Activated naive CD8-positive, alpha-beta T cell treated with anti-CD3 and anti-CD28 coated beads, Interleukin-2, amount 10 ng/mL, durations not matched to agents 7 days and 5 days (primary cell): ENCODE data around the gene KIAA0319L. TPM values are rescaled to one million over a fixed set of nuclear protein-coding genes. Genes with fewer than 3 reads are reported as not detected.

Experiments used
- ATAC-seq: fragments of 150-1000 bp; cut with Tn5 transposase; one replicate; pipeline ENCODE4 v1.10.0; 2021; ENCODE audit warnings: low read depth, moderate library complexity
- POLR2A ChIA-PET: fragments of 350-600 bp; sonication (Branson Sonifier 250); formaldehyde crosslinking; loops from one replicate; lab custom pipeline; 2021; ENCODE audit warnings: antibody characterized with exemption; lab: Charles Lee
- DNase-seq: peaks from one replicate; pipeline ENCODE4 v3.0.0; 2021
- H3K27ac Mint-ChIP-seq: one replicate; pipeline ENCODE4 v1.8.0; 2022; ENCODE audit warnings: mild to moderate bottlenecking, mixed read lengths
- H3K27me3 Mint-ChIP-seq: one replicate; pipeline ENCODE4 v1.8.0; 2022; ENCODE audit warnings: mild to moderate bottlenecking, moderate library complexity, mixed read lengths
- H3K36me3 Mint-ChIP-seq: one replicate; pipeline ENCODE4 v1.8.0; 2021; ENCODE audit warnings: mild to moderate bottlenecking, mixed read lengths
- H3K4me1 Mint-ChIP-seq: one replicate; pipeline ENCODE4 v1.8.0; 2021; ENCODE audit warnings: mixed read lengths
- H3K4me3 Mint-ChIP-seq: one replicate; pipeline ENCODE4 v1.8.0; 2022; ENCODE audit warnings: mild to moderate bottlenecking, moderate library complexity, mixed read lengths
- H3K9me3 Mint-ChIP-seq: one replicate; pipeline ENCODE4 v1.8.0; 2021; ENCODE audit warnings: mixed read lengths
- total RNA-seq, 2 experiments: library from RNA; stranded (reverse); gene quantifications; one replicate each; pipeline ENCODE4 v1.2.3, GENCODE V29; 2021

KIAA0319L gene
- total RNA-seq, 2 experiments from 2014 or later = 49.8 to 51.8 TPM

DNA sequence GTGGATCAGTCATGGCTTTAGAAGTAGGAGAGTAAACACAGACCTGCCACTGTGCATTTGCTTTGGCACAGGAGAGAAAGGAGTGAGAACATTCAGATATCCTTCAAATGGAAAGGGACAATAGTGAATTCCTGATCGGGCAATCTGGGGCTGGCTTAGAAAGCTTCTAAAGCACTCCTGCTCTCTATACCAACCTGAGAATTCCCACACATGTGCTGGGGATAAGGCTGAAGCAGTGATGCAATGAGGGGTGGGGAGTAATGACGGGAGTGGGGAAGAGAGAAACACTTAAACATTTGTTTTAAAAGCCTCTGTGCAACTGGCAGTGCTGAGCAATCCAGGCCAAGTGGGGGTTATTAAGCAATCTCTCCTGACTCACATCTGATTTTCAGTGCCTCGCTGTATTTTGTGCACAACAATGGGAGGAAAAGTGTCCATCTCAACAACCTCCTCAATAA is 108.8 kb downstream of the KIAA0319L start:
- ATAC-seq (no peak), DNase-seq (no peak)
- Mint-ChIP-seq H3K4me1 (peaks cover 12% of the 10 kb centered on the region), H3K27me3 (no peaks in the 10 kb centered on the region), H3K4me3 (no peak overlapping the region), H3K36me3 (peaks cover 3% of the 10 kb centered on the region), H3K9me3 (no peaks in the 10 kb centered on the region), H3K27ac (no peak overlapping the region)
- POLR2A ChIA-PET = no interaction called here

DNA sequence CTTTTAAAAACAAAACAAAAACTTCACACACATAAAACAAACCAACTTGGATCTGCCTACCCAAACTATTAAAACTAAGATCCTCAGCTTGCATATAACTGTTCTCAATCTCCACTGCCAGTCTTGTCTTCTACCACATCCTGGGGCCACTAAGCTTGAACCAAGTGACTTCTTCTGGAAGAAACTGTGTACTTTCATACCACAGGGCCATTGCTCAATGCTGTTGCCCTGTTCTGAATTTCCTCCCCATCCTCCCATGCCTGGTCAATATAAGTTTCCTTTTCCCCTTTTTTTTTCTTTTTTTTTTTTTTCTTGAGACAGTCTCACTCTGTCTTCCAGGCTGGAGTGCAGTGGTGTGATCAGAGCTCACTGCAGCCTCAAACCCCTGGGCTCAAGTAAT is 109.9 kb downstream of the KIAA0319L start:
- Mint-ChIP-seq H3K27me3 (no peaks in the 10 kb centered on the region), H3K36me3 (peaks cover 10% of the 10 kb centered on the region), H3K27ac (peak overlapping the region; percentile 30), H3K4me3 (no peak overlapping the region), H3K4me1 (peaks cover 15% of the 10 kb centered on the region), H3K9me3 (no peaks in the 10 kb centered on the region)
- ATAC-seq = peak; percentile 55
- DNase-seq = no peak
- POLR2A ChIA-PET = interaction anchor here (0.6 to 1.0 kb wide), 4 partner anchors 91 to 264 kb away, joined by 3 to 6 read pairs (median 3); partner anchors contain the start of genes KIAA0319L and NCDN

DNA sequence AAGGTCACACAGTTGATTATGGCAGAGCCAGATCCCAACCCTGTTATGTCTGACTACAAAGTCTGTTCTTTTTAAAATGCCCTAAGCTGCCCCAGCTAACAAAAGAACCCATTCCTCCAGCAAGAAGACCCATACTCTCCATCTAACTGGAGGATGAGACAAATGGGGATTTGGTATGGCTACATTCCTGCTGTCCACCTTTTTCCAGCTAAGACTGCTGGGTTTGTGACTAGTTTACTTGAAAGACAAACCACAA is 112.8 kb downstream of the KIAA0319L start:
- Mint-ChIP-seq H3K36me3 (peaks cover 13% of the 10 kb centered on the region), H3K27me3 (no peaks in the 10 kb centered on the region), H3K27ac (no peak overlapping the region), H3K4me1 (peaks cover 9% of the 10 kb centered on the region), H3K9me3 (no peaks in the 10 kb centered on the region), H3K4me3 (no peak overlapping the region)
- no peak for ATAC-seq
- POLR2A ChIA-PET = interaction anchor here (1.5 kb wide), 1 partner anchor 120 kb away, joined by 3 read pairs; no protein-coding TSS in a partner anchor
- DNase-seq = no peak

- ATAC-seq (no peak), DNase-seq (no peak)
- Mint-ChIP-seq H3K27me3 (no peaks in the 10 kb centered on the region), H3K4me1 (peaks cover 9% of the 10 kb centered on the region), H3K9me3 (no peaks in the 10 kb centered on the region), H3K4me3 (no peak overlapping the region), H3K36me3 (peaks cover 14% of the 10 kb centered on the region), H3K27ac (no peak overlapping the region)
- POLR2A ChIA-PET = interaction anchor here (1.5 kb wide), 1 partner anchor 121 kb away, joined by 3 read pairs; no protein-coding TSS in a partner anchor
Measured at GRCh38 chr1:35443768-35444518, 113.3 kb downstream of the KIAA0319L start.

DNA sequence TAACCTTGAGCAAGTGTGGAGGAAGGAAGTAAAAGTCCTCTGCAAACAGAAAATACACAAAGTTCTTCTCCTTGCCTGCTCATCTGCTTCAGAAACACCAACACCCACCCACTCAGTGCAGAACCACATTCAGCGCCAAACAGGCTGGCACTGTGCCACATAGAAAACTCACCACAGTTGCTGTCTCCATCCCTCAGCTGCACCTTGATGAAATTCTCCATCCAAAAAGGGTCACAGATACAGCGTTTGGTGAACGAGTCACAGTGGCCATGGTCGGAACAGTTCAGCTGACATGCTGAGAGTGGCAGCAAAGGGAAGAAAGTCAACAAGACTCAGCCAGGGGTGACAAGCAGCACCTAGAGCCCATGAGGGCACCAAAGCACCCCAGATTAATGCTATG is 114.5 kb downstream of the KIAA0319L start:
- ATAC-seq = no peak
- no peak for DNase-seq

GRCh38 chr1:35441926-35442579 is 115.2 kb downstream of the KIAA0319L start:
- DNase-seq (no peak), ATAC-seq (no peak)
- Mint-ChIP-seq H3K4me1 (peaks cover 6% of the 10 kb centered on the region), H3K27me3 (no peaks in the 10 kb centered on the region), H3K9me3 (no peaks in the 10 kb centered on the region), H3K36me3 (peaks cover 20% of the 10 kb centered on the region), H3K27ac (no peak overlapping the region), H3K4me3 (no peak overlapping the region)
- POLR2A ChIA-PET = no interaction called here

More for the DNA sequence above, 114.5 kb downstream of the KIAA0319L start:
- POLR2A ChIA-PET = no interaction called here
- Mint-ChIP-seq H3K27me3 (no peaks in the 10 kb centered on the region), H3K9me3 (no peaks in the 10 kb centered on the region), H3K4me1 (peaks cover 10% of the 10 kb centered on the region), H3K27ac (peak overlapping the region; percentile 5), H3K36me3 (peaks cover 20% of the 10 kb centered on the region), H3K4me3 (no peak overlapping the region)

GRCh38 chr1:35439626-35440025 is 117.6 kb downstream of the KIAA0319L start:
- H3K9me3 Mint-ChIP-seq = no peaks in the 10 kb centered on the region
- H3K4me1 Mint-ChIP-seq = peaks cover 6% of the 10 kb centered on the region
- POLR2A ChIA-PET = interaction anchor here (0.6 kb wide), 1 partner anchor 263 kb away, joined by 4 read pairs; no protein-coding TSS in a partner anchor
- H3K4me3 Mint-ChIP-seq = no peak overlapping the region
- peaks cover 21% of the 10 kb centered on the region for H3K36me3 Mint-ChIP-seq
- DNase-seq (no peak), ATAC-seq (no peak)
- H3K27me3 Mint-ChIP-seq = no peaks in the 10 kb centered on the region
- H3K27ac Mint-ChIP-seq = no peak overlapping the region

- H3K9me3 Mint-ChIP-seq = no peaks in the 10 kb centered on the region
- H3K27ac Mint-ChIP-seq = no peak overlapping the region
- POLR2A ChIA-PET = no interaction called here
- peaks cover 18% of the 10 kb centered on the region for H3K36me3 Mint-ChIP-seq
- no peak overlapping the region for H3K4me3 Mint-ChIP-seq
- DNase-seq (no peak), ATAC-seq (no peak)
- H3K27me3 Mint-ChIP-seq = no peaks in the 10 kb centered on the region
- H3K4me1 Mint-ChIP-seq = peaks cover 4% of the 10 kb centered on the region
Measured at GRCh38 chr1:35437200-35437599, 120.0 kb downstream of the KIAA0319L start.

DNA sequence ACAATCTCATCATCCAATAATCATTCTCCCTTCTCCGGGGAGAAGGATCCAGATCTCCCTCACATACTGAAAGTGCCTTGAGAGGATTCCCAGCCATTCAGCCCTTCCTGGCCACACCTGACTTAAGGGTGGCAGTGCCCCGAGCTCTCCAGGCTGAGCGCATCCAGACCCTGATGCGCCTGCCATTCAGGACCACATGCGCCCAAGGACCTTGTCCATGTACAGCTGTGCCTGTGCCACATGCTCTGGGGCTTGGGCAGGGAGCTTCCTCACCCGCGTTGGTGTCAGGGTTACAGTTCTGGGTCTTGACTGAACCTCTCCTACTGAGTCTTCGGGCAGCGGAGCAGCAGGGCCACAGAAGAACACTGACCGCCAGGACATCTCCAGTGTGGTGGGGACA is 121.1 kb downstream of the KIAA0319L start:
- Mint-ChIP-seq H3K27me3 (no peaks in the 10 kb centered on the region), H3K27ac (no peak overlapping the region), H3K4me3 (no peak overlapping the region), H3K36me3 (peaks cover 23% of the 10 kb centered on the region), H3K9me3 (no peaks in the 10 kb centered on the region), H3K4me1 (peaks cover 8% of the 10 kb centered on the region)
- POLR2A ChIA-PET = no interaction called here
- ATAC-seq = no peak
- no peak for DNase-seq

- no peak for ATAC-seq
- POLR2A ChIA-PET = no interaction called here
- Mint-ChIP-seq H3K27me3 (no peaks in the 10 kb centered on the region), H3K9me3 (no peaks in the 10 kb centered on the region), H3K36me3 (peaks cover 26% of the 10 kb centered on the region), H3K27ac (no peak overlapping the region), H3K4me3 (no peak overlapping the region), H3K4me1 (peaks cover 9% of the 10 kb centered on the region)
- DNase-seq = no peak
Measured at GRCh38 chr1:35434703-35435102, 122.5 kb downstream of the KIAA0319L start.

DNA sequence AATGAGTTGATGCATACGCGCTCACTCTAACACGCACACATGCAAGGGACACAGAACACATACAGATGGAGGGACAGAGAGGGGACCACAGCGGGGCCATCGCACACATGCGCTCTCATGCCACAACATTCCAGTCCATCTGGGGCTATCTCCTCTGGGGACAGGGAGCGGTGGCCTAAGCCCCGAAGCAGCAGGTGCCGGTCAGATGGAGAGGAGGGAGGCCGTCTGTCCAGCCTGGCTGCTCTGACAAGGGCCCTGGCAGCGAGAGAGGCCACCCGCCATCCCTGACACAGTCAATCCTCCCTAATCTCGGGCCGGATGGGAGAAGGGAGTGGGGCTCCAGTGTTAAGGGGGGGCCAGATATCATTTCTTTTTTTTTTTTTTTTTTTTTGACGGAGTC is 123.5 kb downstream of the KIAA0319L start:
- Mint-ChIP-seq H3K4me1 (peaks cover 9% of the 10 kb centered on the region), H3K27ac (no peak overlapping the region), H3K9me3 (no peaks in the 10 kb centered on the region), H3K36me3 (peaks cover 24% of the 10 kb centered on the region), H3K4me3 (no peak overlapping the region), H3K27me3 (no peaks in the 10 kb centered on the region)
- no peak for DNase-seq
- no peak for ATAC-seq
- POLR2A ChIA-PET = no interaction called here

DNA sequence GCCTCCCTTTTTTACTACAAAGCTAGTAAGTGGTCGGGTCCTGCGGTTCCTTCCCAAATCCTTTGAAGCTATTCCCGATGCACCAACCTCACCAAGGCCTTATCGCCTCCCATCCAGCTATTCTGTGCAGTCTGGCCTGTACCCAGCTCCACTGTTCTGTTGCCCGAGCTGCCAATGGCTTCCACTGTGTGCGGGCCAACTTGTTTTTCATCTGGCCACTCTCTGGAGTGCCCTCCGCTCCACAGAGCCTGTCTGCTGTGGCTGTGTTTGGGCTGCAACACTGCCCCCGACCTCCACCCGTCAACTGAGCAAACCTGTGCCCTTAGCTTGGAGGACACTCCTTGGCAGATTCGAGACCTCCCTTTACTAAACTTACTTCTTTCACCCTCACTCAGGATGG is 125.0 kb downstream of the KIAA0319L start:
- Mint-ChIP-seq H3K9me3 (no peaks in the 10 kb centered on the region), H3K27me3 (no peaks in the 10 kb centered on the region), H3K27ac (no peak overlapping the region), H3K36me3 (peaks cover 19% of the 10 kb centered on the region), H3K4me3 (no peak overlapping the region), H3K4me1 (peaks cover 7% of the 10 kb centered on the region)
- DNase-seq (no peak), ATAC-seq (no peak)
- POLR2A ChIA-PET = no interaction called here

GRCh38 chr1:35431173-35431599 is 126.0 kb downstream of the KIAA0319L start:
- Mint-ChIP-seq H3K36me3 (peaks cover 18% of the 10 kb centered on the region), H3K27ac (no peak overlapping the region), H3K4me1 (peaks cover 7% of the 10 kb centered on the region), H3K27me3 (no peaks in the 10 kb centered on the region), H3K9me3 (no peaks in the 10 kb centered on the region), H3K4me3 (no peak overlapping the region)
- ATAC-seq (no peak), DNase-seq (no peak)
- POLR2A ChIA-PET = no interaction called here

DNA sequence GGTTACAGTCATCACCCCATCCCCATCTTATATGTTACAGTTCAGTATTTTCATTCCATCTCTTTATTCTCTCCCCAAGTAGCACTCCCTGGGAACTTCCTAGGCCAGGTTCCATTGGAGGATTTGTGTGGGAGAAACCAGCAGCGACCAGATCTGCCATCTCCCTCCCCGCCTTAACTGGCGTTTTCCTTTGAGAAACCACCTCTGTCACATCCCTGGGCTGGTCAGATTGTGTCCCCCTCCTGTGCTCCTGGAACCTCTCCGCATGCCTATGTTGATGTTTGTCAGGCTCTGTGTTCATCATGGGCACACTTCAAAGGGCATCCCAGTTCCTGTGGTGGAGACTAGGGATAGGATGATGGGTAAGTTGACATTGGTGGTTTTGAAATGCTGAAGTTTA is 126.4 kb downstream of the KIAA0319L start:
- DNase-seq = no peak
- no peaks in the 10 kb centered on the region for H3K27me3 Mint-ChIP-seq
- H3K36me3 Mint-ChIP-seq = peaks cover 18% of the 10 kb centered on the region
- no peak for ATAC-seq
- H3K4me1 Mint-ChIP-seq = peaks cover 7% of the 10 kb centered on the region
- no peak overlapping the region for H3K27ac Mint-ChIP-seq
- no peaks in the 10 kb centered on the region for H3K9me3 Mint-ChIP-seq
- POLR2A ChIA-PET = no interaction called here
- no peak overlapping the region for H3K4me3 Mint-ChIP-seq
